OCI-LY7 (cell line): Measurements from ENCODE around the gene SMIM27. TPM values are rescaled to one million over a fixed set of nuclear protein-coding genes. Genes with fewer than 3 reads are reported as not detected.

Experiments used
- BruUV-seq: library from RNA; stranded (reverse); fragments of 400-500 nt; replicated peaks from 2 replicates; lab custom pipeline; 2021; lab: Mats Ljungman, UMichigan
- CTCF ChIA-PET: fragments of 300-600 bp; sonication (Branson Sonifier 250); formaldehyde crosslinking; loops from one replicate; lab custom pipeline; 2022; ENCODE audit warnings: antibody characterized with exemption; ENCODE audit not compliant: unreplicated experiment; lab: Charles Lee
- POLR2A ChIA-PET: fragments of 300-600 bp; sonication (Branson Sonifier 250); formaldehyde crosslinking; loops from one replicate; lab custom pipeline; 2022; ENCODE audit warnings: antibody characterized with exemption; lab: Charles Lee
- DNase-seq: peaks from one replicate; pipeline ENCODE4 v3.0.0-alpha.2; 2015; ENCODE audit warnings: low spot score
- H2AFZ ChIP-seq: fragments of 200-600 bp; sonication (generic), shearing (Covaris generic); 2 replicates; pipeline ENCODE4 v1.6.1; 2014; ENCODE audit warnings: mild to moderate bottlenecking, antibody characterized with exemption, low read length, moderate library complexity
- H3K27ac ChIP-seq: fragments of 200-600 bp; sonication (generic); 2 replicates; pipeline ENCODE4 v1.5.1; 2014; ENCODE audit warnings: mixed run types, low read depth, mild to moderate bottlenecking, moderate library complexity, low read length, inconsistent platforms; ENCODE audit not compliant: poor library complexity, severe bottlenecking
- H3K36me3 ChIP-seq: fragments of 200-600 bp; sonication (generic); 2 replicates; pipeline ENCODE4 v1.6.1; 2014; ENCODE audit warnings: mild to moderate bottlenecking, antibody characterized with exemption, low read length, moderate library complexity, mixed read lengths; ENCODE audit not compliant: insufficient read depth
- H3K4me1 ChIP-seq: fragments of 200-600 bp; sonication (generic); 2 replicates; pipeline ENCODE4 v1.5.1; 2014; ENCODE audit warnings: mild to moderate bottlenecking, low read length; ENCODE audit not compliant: insufficient read depth, poor library complexity, severe bottlenecking
- H3K4me2 ChIP-seq: fragments of 200-600 bp; sonication (generic); 2 replicates; pipeline ENCODE4 v1.6.1; 2014; ENCODE audit warnings: mild to moderate bottlenecking, low read length
- H3K4me3 ChIP-seq: fragments of 200-600 bp; sonication (generic); 2 replicates; pipeline ENCODE4 v1.5.1; 2014; ENCODE audit warnings: mild to moderate bottlenecking, low read depth, low read length; ENCODE audit not compliant: poor library complexity, severe bottlenecking
- H3K79me2 ChIP-seq: fragments of 200-600 bp; sonication (generic); 2 replicates; pipeline ENCODE4 v1.6.1; 2016; ENCODE audit warnings: low read depth, mild to moderate bottlenecking, low read length, moderate library complexity, mixed read lengths; ENCODE audit not compliant: insufficient read depth
- H3K9me2 ChIP-seq: fragments of 200-600 bp; sonication (generic); 2 replicates; pipeline ENCODE4 v1.6.1; 2016; ENCODE audit warnings: mild to moderate bottlenecking, low read length, mixed read lengths; ENCODE audit not compliant: insufficient read depth
- H3K9me3 ChIP-seq: fragments of 200-600 bp; sonication (generic); 2 replicates; pipeline ENCODE4 v1.6.1; 2014; ENCODE audit warnings: mild to moderate bottlenecking, mixed run types, low read length, mixed read lengths
- H4K20me1 ChIP-seq: fragments of 200-600 bp; sonication (generic); 2 replicates; pipeline ENCODE4 v1.6.1; 2014; ENCODE audit warnings: mild to moderate bottlenecking, antibody characterized with exemption, low read length, moderate library complexity, mixed read lengths; ENCODE audit not compliant: insufficient read depth
- EZH2phosphoT487 ChIP-seq: fragments of 200-600 bp; sonication (generic); IDR thresholded peaks from 2 replicates; pipeline ENCODE4 v1.6.1; 2018; ENCODE audit warnings: low read depth, borderline replicate concordance, mild to moderate bottlenecking, mixed run types, antibody characterized with exemption, low read length, moderate library complexity, mixed read lengths
- intact Hi-C: fragments of 100-400 bp; cut with micrococcal nuclease; formaldehyde crosslinking; loops from one replicate; pipeline ENCODE4 v1.10.0; 2022; ENCODE audit not compliant: unreplicated experiment
- total RNA-seq, 2 experiments: library from RNA; depleted of rRNA in 1 of 2; stranded (reverse); fragments of >200 nt in 1 of 2; shearing (Covaris generic) in 1 of 2; gene quantifications; 2 replicates each; pipeline ENCODE4 v1.2.3, GENCODE V29; 2014 to 2022
- TF ChIP-seq, protein P1 (sequence below): fragments of 200-600 bp; sonication (generic); conservative IDR thresholded peaks from 2 replicates; pipeline ENCODE4 v1.5.1; 2014; ENCODE audit warnings: mild to moderate bottlenecking, antibody characterized with exemption, low read length, moderate library complexity, mixed read lengths

Gene SMIM27
- total RNA-seq, 2 experiments from 2014 or later, result 19.5 to 21.2 TPM

DNA sequence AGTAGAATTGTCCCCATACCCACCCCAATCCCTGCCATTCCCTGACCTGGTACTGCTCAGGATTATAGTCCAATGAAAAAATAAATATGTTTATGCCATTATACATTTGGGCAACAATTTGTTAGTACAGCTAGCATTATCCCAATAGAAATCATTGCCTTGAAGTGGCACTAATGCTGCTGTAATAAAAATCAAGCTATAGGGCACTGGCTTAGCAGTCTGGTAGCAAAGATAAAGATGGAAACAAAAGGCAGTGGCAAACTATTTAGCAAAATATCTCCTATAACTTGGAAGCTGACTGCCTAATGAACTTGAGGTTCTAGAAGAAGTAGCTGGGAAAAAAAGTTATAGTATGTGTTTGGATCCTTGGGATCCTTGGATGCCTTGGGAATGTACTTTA lies 2.5 kb downstream of the SMIM27 start:
- Histone ChIP-seq H4K20me1 (no peaks in the 10 kb centered on the region), H2AFZ (no peak overlapping the region), H3K4me3 (no peak overlapping the region), H3K9me2 (no peaks in the 10 kb centered on the region), H3K36me3 (peaks cover 28% of the 10 kb centered on the region), H3K9me3 (no peaks in the 10 kb centered on the region), H3K4me1 (peaks cover 30% of the 10 kb centered on the region), H3K4me2 (no peak overlapping the region), H3K79me2 (peaks cover 40% of the 10 kb centered on the region), H3K27ac (no peak overlapping the region)
- no peak for DNase-seq
- TF ChIP-seq, protein P1, sequence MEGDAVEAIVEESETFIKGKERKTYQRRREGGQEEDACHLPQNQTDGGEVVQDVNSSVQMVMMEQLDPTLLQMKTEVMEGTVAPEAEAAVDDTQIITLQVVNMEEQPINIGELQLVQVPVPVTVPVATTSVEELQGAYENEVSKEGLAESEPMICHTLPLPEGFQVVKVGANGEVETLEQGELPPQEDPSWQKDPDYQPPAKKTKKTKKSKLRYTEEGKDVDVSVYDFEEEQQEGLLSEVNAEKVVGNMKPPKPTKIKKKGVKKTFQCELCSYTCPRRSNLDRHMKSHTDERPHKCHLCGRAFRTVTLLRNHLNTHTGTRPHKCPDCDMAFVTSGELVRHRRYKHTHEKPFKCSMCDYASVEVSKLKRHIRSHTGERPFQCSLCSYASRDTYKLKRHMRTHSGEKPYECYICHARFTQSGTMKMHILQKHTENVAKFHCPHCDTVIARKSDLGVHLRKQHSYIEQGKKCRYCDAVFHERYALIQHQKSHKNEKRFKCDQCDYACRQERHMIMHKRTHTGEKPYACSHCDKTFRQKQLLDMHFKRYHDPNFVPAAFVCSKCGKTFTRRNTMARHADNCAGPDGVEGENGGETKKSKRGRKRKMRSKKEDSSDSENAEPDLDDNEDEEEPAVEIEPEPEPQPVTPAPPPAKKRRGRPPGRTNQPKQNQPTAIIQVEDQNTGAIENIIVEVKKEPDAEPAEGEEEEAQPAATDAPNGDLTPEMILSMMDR, result no peak
- no peak for TF ChIP-seq EZH2phosphoT487
- ChIA-PET POLR2A (interaction anchor here (0.7 to 3.1 kb wide), 5 partner anchors 8 to 169 kb away, joined by 3 to 14 read pairs (median 4); partner anchors contain the start of gene NDUFB6), CTCF (interaction anchor here (1.0 to 1.8 kb wide), 2 partner anchors 18 to 25 kb away, joined by 3 to 8 read pairs; partner anchors contain the start of gene NDUFB6)
- intact Hi-C loops, result no loop called here
- no TSS peak for BruUV-seq

- Histone ChIP-seq H3K36me3 (peaks cover 26% of the 10 kb centered on the region), H3K27ac (no peak overlapping the region), H4K20me1 (no peaks in the 10 kb centered on the region), H3K4me2 (0 out of 2 replicates have a peak overlapping the region, but pooled peaks have one; percentile 4), H3K79me2 (peaks cover 31% of the 10 kb centered on the region; the same call in 1 of the 2 replicates), H3K9me3 (no peaks in the 10 kb centered on the region), H3K4me3 (no peak overlapping the region), H3K9me2 (no peaks in the 10 kb centered on the region), H2AFZ (no peak overlapping the region), H3K4me1 (peaks cover 17% of the 10 kb centered on the region)
- TF ChIP-seq, protein P1, result no peak
- no peak for TF ChIP-seq EZH2phosphoT487
- CTCF ChIA-PET, result no interaction called here
- no peak for DNase-seq
- BruUV-seq, result no TSS peak
- intact Hi-C loops, result no loop called here
- POLR2A ChIA-PET, result interaction anchor here (1.0 to 1.6 kb wide), 3 partner anchors 14 to 29 kb away, joined by 3 to 6 read pairs (median 3); partner anchors contain the start of gene NDUFB6
These were observed 6.3 kb downstream of the SMIM27 start for GRCh38 chr9:32558408-32558934.

DNA sequence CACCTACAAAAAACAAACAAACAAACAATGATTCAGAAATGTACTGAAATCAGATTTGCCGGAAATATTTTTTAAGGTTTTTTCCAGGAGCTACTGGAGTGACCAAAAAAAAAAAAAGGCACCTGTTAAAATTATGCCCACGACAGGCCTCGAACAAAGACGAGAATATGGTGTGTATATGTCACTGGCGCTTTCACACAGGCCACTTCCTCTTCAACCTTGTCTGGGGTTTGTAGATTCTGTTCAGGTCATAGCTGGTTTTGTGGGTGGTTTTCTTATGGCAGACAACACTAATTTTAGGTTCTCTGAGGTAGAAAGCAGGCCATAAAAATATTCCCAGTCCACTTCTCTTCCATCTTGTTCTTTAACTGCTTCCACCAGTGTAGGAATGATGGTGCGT lies 13.8 kb downstream of the SMIM27 start:
- BruUV-seq, result no TSS peak
- ChIA-PET CTCF (interaction anchor here (0.7 kb wide), 1 partner anchor 16 kb away, joined by 3 read pairs; no protein-coding TSS in a partner anchor), POLR2A (interaction anchor here (0.8 to 1.0 kb wide), 2 partner anchors 182 to 187 kb away, joined by 3 read pairs; no protein-coding TSS in a partner anchor)
- Histone ChIP-seq H3K4me2 (no peak overlapping the region), H3K79me2 (peaks cover 23% of the 10 kb centered on the region), H3K4me1 (peaks cover 5% of the 10 kb centered on the region), H3K9me2 (no peaks in the 10 kb centered on the region), H3K9me3 (no peaks in the 10 kb centered on the region), H3K4me3 (no peak overlapping the region), H2AFZ (no peak overlapping the region), H3K36me3 (peaks cover 50% of the 10 kb centered on the region), H4K20me1 (no peaks in the 10 kb centered on the region), H3K27ac (no peak overlapping the region)
- TF ChIP-seq, protein P1, result no peak
- TF ChIP-seq EZH2phosphoT487, result no peak
- DNase-seq, result no peak
- intact Hi-C loops, result no loop called here
